ENCODE data around the gene GPR33.
"Not testable (repeated sequence)": the region's sequence is repeated elsewhere in the genome, so short reads cannot be mapped to it uniquely, and the experiment has no call there.

The GPR33 gene, protein sequence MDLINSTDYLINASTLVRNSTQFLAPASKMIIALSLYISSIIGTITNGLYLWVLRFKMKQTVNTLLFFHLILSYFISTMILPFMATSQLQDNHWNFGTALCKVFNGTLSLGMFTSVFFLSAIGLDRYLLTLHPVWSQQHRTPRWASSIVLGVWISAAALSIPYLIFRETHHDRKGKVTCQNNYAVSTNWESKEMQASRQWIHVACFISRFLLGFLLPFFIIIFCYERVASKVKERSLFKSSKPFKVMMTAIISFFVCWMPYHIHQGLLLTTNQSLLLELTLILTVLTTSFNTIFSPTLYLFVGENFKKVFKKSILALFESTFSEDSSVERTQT

GRCh38 chr14:31487886-31488285 lies at the start of gene GPR33:
Gene GPR33 (minus strand): TSS chr14:31488039. CDS start chr14:31483965, 4,074 bp downstream.
- DNase-seq (ENCODE audit: low read depth) = no peak

DNA sequence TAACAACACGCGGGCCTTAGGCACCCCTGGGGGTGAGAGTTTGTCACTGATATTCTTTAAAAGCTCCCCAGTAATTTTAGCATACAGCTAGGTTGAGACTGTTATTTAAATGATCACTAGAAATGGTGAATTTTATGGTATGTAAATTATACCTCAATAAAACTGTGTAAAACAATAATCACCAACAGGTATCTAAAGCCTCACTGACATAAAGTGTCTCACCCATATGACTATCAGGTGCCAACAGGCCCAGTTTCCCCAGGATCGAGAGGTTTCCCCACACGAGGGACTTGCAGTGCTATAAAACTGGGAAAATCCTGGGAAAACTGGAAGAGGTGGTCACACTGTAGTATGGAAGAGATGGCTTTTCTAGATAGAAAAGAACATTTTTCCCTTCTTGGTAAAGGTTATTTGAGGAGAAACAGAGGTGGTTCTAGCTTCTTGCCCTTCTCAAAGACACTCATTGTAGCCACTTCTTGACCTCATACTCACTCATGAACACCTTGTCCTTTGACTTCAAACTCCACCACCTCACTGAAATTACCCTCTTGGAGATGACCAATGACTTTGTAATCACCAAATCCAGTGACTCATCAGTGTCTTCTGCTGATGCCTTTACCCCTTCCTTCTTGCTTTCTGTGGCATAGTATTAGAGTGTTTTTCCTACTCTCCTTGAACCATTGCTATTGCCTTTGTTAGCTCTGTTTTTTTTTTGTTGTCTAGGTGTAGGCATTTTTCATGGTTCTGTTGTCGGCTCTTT lies 48.5 kb upstream of the GPR33 start:
- DNase-seq (ENCODE audit: low read depth) = no peak

DNA sequence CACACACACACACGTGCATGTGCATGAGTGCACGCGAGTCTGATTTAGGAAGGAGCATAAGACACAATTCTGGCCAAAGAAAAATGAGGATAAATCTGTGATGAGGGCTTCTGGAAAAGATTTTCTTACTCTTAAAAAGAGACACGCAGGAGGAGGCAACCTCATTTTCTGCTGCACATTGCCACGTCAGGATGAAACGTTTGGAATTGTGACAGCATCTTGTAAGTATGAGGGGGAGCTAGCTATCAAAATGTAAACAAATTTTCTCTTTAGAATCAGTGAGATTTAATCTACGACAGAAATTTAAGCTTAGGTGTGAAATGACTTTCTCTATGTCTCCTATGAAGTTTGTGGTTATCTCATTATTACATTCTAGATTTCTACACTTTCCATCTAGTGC lies 42.3 kb upstream of the GPR33 start:
- DNase-seq (ENCODE audit: low read depth) = peak; percentile 6

DNA sequence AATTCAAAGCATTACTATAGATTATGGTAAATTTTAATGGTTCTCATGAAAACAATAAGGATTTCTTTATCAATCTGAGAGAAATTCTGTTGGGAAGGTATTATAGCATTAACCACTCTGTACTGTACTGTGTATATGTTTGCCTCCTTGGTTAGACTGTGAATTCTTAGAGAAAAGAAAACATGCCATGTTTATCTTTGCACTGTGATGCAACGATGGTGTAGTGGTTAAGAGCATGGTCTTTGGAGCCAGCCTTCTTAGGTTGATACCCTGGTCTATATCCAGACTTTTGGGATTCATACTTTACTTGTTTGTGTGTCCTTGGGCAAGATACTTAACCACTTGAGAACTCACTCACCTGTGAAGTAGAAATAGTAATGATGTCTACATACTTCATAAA lies 41.2 kb upstream of the GPR33 start:
- DNase-seq (ENCODE audit: low read depth) = no peak

- DNase-seq (ENCODE audit: low read depth) = no peak
Measured at GRCh38 chr14:31527546-31527945, 39.7 kb upstream of the GPR33 start.

DNA sequence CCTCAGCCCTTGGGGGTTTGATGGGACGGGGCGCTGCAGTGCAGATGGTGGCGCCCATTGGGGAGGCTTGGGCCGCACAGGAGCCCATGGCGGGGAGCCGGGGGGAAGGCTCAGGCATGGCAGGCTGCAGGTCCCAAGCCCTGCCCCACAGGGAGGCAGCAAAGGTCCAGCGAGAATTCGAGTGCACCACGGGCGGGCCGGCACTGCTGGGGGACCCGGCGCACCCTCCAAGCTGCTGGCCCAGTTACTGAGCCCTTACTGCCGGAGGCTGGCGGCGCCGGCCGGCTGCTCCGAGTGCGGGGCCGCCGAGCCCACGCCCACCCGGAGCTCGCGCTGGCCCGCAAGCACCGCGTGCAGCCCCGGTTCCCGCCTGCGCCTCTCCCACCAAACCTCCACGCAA lies 39.2 kb upstream of the GPR33 start:
- DNase-seq (ENCODE audit: low read depth) = no peak

GRCh38 chr14:31510855-31511254 lies 23.0 kb upstream of the GPR33 start:
- no peak for DNase-seq (ENCODE audit: low read depth)

- peak; percentile 15 for DNase-seq (ENCODE audit: low read depth)
Measured at GRCh38 chr14:31510222-31510621, 22.4 kb upstream of the GPR33 start.

GRCh38 chr14:31508135-31508534 lies 20.3 kb upstream of the GPR33 start:
- DNase-seq (ENCODE audit: low read depth) = no peak

DNA sequence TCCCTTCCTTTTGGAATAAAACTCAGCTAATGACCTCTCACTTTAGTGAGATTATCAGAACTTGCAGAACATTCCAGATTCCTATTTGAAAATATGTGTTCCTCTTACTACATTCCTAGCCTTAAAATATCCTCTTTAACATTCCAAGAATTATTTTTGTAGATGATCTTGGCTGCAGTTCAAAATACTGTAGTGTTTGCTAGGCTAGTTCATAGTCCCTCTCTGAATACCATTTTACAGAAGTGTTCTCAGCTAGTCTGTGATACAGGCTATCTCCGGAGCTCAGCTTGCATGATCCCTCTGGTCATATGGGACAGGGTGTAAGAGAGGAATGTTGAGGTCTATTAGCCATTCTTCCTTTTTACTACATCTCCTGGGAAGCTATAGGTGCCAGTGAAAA lies 17.6 kb upstream of the GPR33 start:
- peak; percentile 90 for DNase-seq (ENCODE audit: low read depth)

GRCh38 chr14:31501870-31502269 lies 14.0 kb upstream of the GPR33 start:
- DNase-seq (ENCODE audit: low read depth) = no peak

DNA sequence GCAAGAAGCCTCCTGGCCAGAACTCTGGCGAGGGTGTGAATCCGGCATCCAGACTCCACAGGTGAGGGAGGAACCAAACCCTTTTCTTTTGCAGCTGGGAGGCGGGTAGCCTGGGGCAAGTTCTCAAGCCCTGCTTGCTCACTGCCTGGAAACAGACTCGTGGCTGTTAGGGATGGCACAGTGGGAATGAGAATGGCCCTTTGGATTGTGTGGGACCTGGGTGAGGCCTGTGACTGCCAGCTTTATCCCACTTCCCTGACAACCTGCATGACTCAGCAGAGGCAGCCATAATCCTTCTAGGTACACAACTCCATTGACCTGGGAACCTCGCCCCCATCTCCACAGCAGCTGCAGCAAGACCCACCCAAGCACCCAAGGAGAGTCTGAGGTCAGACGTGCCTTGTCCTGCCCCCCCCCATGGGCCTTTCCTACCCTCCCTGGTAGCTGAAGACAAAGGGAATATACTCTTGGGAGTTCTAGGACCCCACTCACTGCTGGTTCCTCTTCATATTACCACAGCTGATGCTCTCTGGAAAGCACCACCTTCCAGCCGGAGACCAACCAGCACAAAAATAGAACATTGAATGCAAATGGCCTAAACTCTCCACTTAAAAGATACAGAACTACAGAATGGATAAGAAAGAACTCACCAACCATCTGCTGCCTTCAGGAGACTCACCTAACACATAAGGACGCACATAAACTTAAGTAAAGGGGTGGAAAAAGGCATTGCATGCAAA lies 5.1 kb upstream of the GPR33 start:
- no peak for DNase-seq (ENCODE audit: low read depth)

- DNase-seq (ENCODE audit: low read depth) = no peak
Measured at GRCh38 chr14:31489691-31490090, 1.9 kb upstream of the GPR33 start.

- DNase-seq (ENCODE audit: low read depth) = no peak
Measured at GRCh38 chr14:31486764-31487163, 1.1 kb downstream of the GPR33 start.

GRCh38 chr14:31484754-31485153 lies 3.1 kb downstream of the GPR33 start:
- no peak for DNase-seq (ENCODE audit: low read depth)

GRCh38 chr14:31480156-31480555 lies 7.7 kb downstream of the GPR33 start:
- no peak for DNase-seq (ENCODE audit: low read depth)

DNA sequence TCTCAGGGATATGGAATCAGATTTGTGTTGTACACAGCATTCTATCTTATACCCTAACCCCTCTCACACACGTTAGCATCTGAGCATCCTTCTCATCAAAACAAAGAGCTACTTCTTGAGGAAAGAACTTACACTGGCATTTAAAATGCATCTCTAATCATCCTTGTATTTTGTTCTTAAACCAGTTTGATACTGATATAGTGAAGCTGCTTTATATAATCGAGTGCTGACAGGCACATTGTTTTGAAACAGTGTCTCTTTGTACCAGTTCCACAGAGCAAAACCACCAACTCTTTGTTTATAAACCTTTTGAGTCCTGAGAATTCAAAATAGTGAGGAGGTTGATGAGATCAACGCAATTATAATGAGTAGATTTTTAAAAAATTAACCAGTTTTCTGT lies 8.8 kb downstream of the GPR33 start:
- no peak for DNase-seq (ENCODE audit: low read depth)

DNA sequence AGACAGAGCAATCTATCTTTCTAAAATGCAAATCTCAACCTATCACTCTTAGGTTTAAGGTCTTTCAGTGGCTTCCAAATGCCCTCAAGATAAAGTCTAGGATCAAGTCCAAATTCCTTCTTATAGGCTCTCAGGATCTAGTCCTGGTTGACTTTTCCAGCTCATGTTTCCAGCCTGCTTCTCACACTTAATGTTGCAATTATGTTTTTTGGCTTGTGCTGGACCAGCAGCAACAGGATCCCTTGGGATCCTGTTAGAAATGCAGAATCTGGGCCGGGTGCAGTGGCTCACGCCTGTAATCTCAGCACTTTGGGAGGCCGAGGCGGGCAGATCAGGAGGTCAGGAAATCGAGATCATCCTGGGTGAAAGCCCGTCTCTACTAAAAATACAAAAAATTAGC lies 10.6 kb downstream of the GPR33 start:
- DNase-seq (ENCODE audit: low read depth) = no peak

- peak; percentile 4 for DNase-seq (ENCODE audit: low read depth)
Measured at GRCh38 chr14:31476131-31476866, 11.5 kb downstream of the GPR33 start.

- DNase-seq (ENCODE audit: low read depth) = no peak
Measured at GRCh38 chr14:31466554-31466953, 21.3 kb downstream of the GPR33 start.

- DNase-seq (ENCODE audit: low read depth) = peak; percentile 33
Measured at GRCh38 chr14:31465111-31465510, 22.7 kb downstream of the GPR33 start.

GRCh38 chr14:31462450-31462849 lies 25.4 kb downstream of the GPR33 start:
- not testable (repeated sequence) for DNase-seq (ENCODE audit: low read depth)
